ENCODE results near the gene IL33.

DNA sequence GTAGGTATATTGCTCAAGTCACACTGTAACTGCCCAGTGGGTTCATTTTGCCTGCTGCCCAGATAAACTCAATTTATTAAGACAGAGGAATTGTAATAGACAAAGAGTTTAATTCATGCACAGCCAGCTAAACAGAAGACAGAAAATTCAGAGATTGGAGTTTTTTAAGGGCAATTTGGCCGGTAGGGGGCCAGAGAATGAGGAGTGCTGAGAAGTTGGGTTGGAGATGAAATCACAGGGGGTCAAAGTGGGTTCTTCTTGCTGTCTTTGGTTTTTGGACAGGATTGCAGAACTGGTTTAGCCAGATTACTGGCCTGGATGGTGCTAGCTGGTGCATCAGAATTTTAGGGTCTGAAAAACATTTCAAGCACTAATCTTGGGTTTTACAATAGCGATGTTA is 20.7 kb upstream of the IL33 start:
- TF ChIP-seq MYC (IDR thresholded peaks at IDR 0.05; ENCODE audit: low read depth, low read length) (no peak), POLR2A (IDR thresholded peaks at IDR 0.05; ENCODE audit: extremely low read depth, insufficient read length) (no peak)
- TF ChIP-seq, protein P1, sequence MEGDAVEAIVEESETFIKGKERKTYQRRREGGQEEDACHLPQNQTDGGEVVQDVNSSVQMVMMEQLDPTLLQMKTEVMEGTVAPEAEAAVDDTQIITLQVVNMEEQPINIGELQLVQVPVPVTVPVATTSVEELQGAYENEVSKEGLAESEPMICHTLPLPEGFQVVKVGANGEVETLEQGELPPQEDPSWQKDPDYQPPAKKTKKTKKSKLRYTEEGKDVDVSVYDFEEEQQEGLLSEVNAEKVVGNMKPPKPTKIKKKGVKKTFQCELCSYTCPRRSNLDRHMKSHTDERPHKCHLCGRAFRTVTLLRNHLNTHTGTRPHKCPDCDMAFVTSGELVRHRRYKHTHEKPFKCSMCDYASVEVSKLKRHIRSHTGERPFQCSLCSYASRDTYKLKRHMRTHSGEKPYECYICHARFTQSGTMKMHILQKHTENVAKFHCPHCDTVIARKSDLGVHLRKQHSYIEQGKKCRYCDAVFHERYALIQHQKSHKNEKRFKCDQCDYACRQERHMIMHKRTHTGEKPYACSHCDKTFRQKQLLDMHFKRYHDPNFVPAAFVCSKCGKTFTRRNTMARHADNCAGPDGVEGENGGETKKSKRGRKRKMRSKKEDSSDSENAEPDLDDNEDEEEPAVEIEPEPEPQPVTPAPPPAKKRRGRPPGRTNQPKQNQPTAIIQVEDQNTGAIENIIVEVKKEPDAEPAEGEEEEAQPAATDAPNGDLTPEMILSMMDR (IDR thresholded peaks at IDR 0.05; ENCODE audit: low read depth, low read length): peak; percentile 56
